ENCODE data around the gene ANAPC15.

DNA sequence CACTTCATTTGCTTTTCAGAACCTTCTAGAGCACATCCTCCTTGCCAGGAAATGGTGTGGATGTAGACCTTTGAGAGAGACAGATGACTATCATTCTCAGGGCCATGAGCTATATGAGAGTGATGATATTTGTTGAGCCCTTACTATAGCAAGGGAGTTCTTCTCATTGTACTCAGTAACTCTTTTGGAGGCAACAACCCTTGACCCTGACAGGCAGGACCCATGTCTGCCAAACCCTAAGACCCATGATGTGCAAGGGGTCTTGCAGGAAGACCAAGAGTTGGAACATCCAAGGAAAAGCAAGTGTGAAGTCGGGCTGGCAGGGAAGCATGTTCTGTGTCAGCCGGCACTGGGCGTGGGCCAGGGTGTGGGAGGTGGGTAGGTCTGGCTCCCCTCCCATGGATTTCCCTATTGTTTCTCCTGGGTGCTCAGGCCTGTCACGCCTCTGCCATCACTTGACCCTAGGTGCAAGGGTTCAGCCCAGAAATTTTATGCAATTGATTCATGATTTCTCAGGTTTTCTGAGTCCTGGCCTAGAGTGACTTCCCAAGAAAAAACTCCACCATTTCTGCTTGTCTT, 24.3 kb upstream of the ANAPC15 start:
- TF ChIP-seq, protein P1, sequence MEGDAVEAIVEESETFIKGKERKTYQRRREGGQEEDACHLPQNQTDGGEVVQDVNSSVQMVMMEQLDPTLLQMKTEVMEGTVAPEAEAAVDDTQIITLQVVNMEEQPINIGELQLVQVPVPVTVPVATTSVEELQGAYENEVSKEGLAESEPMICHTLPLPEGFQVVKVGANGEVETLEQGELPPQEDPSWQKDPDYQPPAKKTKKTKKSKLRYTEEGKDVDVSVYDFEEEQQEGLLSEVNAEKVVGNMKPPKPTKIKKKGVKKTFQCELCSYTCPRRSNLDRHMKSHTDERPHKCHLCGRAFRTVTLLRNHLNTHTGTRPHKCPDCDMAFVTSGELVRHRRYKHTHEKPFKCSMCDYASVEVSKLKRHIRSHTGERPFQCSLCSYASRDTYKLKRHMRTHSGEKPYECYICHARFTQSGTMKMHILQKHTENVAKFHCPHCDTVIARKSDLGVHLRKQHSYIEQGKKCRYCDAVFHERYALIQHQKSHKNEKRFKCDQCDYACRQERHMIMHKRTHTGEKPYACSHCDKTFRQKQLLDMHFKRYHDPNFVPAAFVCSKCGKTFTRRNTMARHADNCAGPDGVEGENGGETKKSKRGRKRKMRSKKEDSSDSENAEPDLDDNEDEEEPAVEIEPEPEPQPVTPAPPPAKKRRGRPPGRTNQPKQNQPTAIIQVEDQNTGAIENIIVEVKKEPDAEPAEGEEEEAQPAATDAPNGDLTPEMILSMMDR (IDR thresholded peaks at IDR 0.05), result no peak
- TF ChIP-seq POLR2A (IDR thresholded peaks at IDR 0.05), result no peak
